ENCODE measurements around the gene UBE2G1.

The UBE2G1 gene

DNA sequence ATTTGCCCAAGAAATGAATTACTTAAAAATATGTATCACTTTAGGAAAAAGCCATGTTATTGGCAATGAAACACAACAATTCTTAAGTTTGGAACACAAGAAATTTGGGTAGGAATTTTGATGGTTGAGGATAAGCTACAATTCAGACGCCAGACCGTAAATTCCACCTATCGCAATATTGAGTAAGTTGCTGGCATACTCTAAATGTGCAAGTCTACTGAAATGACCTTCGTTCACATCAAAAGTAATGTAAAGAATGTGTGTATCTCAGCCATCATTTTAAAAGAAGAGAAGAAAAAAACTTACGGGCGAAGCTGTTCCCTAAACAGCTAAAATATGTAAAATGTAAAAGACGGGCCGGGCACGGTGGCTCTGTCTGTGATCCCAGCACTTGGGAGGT is 33.4 kb downstream of the UBE2G1 start:
- DNase-seq, result no peak

DNA sequence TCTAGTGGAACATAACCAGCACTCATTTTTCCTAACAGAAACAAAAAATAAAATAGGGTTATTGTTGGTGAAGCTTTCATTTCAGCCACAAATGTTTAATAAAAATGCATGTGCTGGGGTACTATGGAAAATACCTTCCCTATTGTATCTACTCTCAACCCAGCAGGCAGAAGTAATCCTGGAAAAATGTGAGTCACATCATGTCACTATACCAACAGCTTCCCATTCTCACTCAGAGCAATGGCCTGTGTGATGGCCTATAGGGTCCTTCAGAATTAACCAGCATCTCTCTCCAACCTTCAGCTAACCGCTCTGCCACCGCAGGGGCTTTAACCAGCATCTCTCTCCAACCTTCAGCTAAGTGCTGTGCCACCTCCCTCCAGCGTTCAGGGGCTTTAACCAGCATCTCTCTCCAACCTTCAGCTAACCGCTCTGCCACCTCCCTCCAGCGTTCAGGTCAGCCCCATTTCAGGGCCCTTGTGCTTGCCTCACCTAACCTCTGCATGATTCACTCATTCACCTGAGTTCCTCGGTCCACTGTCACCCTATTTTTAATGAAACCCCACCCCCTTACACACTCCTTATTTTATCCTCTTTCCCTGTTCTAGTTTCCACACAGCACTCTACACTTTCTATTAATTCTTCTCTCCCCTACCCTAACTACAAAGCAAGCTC is 34.0 kb downstream of the UBE2G1 start:
- no peak for DNase-seq

DNA sequence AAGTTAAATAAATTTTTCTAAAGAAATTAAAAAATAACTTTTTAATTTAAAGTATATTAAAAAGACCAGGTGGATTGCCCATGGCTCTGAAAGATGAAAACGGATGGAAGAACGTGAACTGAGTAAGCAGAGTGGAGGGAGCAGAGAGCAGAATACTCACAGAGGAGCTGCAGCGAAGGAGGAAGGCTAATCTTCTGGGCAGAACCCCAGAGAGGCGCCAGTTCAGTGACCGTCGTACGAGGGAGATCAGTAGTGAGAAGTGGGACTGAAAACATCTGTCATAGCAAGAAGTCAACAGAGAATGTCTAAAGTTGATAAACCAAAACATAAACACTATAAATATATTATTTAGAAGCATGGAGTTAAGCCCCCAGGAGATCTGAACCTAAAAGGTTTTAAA is 34.9 kb downstream of the UBE2G1 start:
- no peak for DNase-seq

DNA sequence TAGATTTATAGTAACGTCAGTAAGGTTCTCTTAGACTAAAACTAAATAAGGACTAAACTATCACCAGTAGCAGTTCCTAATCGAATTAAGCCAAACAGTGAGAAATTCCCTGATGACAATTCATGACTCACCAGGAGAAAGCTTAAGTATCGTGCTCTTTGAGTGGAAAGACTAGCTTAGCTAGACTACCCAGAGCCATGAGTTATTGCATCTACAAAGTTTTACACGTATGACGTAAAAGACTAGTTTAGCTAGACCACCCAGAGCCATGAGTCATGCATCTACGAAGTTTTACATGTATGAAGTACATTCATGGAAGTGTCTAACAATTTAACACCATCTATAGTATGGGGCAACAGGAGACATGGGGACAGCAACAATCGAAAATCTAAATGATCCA is 36.6 kb downstream of the UBE2G1 start:
- no peak for DNase-seq

DNA sequence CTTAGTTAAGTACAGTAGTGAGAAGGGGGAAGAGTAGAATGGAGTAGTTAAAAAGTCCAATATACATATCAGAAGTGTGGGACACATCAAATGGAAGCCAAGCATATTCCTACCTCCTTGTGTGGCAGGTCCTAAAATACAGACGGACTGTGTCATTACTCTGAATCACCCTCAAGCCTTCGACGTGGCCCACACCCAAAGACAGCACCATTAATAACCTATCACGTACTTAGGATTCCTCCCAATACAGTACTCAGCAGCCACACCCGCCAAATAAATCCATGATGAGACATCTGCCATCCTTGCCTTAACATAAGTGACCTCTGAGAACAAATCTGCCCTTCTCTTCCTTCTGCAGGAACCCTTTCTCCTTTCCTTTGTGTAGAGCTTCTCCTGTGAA is 38.9 kb downstream of the UBE2G1 start:
- DNase-seq, result no peak

DNA sequence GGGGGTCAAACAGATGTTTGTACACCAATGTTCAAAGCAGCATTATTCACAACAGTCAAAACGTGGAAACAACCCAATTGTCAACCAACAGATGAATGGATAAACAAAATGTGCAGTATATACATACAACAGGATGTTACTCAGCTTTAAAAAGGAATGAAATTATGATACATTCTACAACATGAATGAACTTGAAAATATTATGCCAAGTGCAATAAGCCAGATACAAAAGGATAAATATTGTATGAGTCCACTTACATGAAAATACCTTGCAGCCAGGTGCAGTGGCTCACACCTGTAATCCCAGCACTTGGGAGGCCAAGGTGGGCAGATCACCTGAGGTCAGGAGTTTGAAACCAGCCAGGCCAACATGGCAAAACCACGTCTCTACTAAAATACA is 39.9 kb downstream of the UBE2G1 start:
- DNase-seq, result no peak

DNA sequence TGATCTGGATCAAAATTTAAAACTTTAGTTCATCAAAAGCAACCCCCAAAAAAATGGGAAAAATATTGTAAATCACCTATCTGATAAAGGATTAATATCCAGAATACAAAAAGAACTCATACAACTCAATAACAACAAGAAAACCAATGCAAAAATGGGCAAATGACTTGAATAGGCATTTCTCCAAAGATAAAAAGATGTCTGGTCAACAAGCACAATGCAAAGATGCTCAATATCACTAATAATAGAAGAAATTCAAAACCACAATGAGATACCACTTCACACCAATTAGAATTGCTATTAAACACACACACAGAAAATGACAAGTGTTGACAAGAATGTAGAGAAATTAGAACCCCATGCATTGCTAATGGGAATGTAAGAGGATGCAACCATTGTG is 40.4 kb downstream of the UBE2G1 start:
- no peak for DNase-seq

DNA sequence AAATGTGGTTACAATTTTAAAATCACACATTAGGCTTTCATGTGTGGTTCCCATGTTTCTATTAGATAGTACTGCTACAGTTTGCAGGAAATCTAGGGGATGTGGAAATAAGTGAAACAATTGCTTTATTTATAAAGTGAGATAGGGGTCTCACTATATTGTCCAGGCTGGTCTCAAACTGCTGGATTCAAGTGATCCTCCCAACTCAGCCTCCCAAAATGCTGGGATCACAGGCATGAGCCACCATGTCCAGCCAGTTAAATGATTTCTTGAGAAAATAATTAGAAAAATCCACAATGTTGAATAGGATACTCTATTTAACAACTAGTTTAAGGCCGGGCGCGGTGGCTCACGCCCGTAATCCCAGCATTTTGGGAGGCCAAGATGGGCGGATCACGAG is 42.0 kb downstream of the UBE2G1 start:
- no peak for DNase-seq

DNA sequence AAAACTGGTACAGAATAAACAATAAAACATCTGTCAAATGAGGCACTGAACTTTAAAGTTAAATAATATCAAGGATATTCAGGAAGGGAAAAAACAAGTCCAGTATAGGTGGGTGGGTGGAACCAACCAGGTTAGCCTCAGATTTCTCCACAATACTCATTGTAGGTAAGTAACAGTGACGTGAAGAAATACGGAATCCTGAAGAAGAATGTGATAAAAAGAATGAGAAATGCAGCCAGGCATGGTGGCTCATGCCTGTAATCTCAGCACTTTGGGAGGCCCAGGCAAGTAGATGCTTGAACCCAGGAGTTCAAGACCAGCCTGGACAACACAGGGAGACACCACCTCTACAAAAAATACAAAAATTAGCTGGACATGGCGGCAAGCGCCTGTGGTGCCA is 47.3 kb downstream of the UBE2G1 start:
- no peak for DNase-seq

DNA sequence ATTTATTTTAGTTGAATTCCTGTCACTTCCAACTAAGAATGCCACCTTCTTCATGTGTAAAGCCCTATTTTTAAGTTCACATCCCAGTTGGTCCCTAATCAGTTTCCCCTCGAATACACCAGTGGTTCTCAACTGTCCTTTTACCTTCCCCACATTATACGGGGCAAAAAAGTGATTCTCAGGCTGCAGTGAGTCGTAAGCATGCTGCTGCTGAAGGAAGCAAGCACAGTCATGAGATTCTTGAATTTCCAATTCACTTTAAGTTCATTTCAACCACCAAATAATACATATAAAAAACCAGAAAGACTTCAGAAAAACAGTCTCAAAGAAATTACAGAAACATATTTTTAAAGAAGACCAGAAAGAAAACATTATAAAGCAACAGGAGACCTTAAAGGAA is 47.9 kb downstream of the UBE2G1 start:
- no peak for DNase-seq

DNA sequence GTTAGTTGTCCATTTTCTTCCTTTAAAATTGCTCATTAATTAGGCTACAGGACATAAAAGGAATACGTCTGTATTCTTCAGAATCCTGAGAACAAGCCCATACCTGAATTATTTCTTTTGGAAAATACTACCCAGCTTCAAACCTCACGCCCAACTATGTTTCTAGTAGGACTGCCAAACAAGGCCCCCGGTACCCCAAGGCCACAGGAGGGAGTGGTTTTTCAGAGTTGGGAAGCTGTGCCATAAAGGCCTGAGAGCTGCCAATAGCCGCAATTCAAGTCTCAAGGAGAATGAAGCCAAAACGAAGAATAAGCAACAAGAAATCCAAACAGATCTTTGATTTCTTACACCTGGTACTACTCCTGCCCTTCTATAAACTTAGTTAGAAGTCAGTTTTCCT is 48.3 kb downstream of the UBE2G1 start:
- DNase-seq, result no peak

DNA sequence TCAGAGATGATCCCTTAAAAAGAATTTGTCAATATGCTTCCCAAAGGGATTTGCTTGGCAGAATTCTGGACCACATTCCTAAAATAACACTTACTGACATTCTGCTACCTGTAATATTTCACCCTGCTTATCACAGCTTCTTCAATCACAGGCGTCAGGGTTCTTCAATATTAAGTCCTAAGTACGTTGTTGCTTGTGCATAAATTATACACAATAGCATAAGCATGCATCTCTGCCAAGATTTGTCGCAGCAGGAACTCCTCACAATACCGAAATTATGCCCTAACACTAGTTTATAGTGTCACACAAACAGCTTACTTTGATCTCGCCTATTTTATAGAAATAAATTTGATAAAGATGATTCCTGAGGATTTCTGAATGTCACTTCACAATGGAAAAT is 48.9 kb downstream of the UBE2G1 start:
- DNase-seq, result no peak

DNA sequence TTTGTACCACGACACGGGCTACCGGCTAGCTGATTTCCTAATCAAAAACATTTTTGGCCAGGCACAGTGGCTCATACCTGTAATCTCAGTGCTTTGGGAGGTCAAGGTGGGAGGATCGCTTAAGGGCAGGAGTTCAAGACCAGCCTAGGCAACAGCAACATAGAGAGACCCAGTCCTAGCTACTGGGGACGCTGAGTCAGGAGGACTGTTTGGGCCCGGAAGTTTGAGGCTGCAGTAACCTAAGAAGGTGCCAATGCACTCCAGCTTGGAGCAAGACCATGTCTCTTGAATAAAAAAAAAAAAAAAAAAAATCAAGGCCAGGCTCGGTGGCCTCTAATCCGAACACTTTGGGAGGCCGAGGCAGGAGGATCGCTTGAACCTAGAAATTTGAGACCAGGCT is 49.8 kb downstream of the UBE2G1 start:
- DNase-seq, result no peak

DNA sequence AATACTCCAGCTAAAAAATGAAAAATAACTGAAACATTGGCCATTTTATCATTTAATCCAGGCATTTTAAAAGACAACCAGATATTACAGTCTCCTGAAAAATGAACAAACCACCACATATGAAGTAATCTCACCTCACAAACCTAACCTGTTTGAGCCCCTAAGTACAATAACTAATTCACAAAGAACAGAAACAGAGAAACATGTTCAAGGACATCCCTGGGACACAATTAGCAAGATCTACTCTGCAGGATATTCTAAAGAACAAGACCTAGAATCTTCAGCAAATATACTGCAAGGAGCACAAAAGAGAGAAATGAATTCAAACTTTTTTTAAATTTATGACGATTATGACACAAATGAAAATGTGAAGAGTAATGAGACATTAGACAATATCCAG is 51.9 kb downstream of the UBE2G1 start:
- DNase-seq, result no peak

DNA sequence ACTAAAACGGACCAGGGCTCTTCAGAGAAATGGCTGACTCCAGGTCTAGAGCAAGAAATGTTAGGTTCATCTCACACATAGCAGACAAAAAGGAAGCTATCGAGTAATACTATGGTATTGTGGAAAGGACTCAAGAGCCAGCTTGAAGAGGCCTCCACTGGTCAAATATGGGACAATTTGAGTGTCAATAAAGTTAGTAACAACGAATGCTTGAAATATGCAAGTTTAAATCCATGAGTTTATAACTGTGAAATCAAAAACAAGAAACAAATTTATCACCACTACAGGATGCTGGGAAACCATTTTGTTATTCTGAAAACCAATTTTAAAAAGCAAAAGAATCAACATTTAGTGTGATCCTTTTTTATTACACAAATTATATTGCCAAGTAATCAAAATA is 52.3 kb downstream of the UBE2G1 start:
- no peak for DNase-seq

DNA sequence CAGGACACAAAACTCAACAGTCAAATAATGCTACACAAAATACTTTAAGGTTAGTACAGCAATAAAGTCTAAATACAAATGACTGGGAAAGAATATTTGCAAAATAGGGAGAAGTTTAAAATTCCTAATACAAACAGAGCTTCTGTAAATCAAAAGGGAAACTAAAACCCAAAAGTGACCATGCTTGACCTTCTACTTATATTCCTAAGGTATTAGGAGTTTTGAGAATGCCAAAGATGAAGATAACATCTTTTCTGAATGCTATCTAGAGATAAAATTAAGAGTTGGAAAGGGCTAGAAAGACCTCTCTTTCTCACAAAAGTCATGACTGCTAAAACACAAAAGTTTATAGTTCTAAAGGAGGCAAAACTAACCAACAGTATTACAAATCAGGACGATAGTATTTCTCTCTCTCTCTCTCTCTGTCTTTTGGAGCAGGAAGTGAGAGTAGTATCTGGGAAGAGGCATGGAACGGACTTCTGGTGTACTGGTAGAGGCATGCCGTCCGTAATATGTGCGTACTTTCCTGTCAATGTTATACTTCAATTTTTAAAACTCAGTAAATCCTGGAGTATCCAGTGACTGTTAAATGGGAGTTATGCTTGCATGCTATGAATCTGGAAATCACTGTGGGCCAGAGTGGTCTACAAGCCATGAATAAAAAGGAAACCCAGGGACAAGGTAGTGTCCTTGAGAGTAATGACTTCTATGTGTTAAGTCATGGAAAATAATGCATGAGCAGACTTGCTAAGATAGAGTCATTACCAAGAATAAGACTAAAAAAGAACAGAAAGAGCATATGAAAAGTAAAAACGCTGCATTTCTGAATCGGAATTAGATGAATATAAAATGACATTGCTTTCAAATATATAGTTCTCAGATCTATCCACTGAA is 53.0 kb downstream of the UBE2G1 start:
- no peak for DNase-seq

DNA sequence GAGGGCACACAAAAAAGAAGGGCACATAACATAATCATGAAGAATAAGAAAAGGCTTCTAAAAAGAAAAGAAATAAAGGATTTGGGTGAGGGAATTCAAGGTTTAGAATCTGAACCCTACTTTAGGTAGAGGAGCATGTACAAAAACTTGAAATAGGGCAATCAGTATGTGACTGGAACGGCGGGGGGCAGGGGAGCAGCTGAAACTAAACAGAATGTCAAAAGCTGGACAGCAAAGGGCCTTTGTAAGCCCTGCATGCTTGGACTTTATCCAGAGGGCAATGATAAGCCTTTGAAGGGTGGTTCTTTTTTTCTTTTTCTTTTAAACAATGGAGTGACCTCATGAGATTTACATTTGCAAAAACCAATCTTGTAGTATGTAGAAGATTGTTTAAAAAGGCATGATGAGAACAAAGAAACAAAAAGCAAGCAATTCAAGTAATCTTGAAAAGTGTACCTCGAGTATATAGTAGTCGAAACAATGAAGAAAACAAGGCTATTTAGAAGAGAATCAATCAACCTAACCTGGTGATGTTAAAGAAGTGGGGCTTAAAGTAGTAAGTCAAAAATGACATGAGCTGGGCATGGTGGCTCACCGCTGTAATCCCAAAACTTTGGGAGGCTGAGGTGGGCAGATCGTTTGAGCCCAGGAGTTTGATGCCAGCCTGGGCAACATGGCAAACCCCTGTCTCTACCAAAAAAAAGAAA is 56.0 kb downstream of the UBE2G1 start:
- no peak for DNase-seq

DNA sequence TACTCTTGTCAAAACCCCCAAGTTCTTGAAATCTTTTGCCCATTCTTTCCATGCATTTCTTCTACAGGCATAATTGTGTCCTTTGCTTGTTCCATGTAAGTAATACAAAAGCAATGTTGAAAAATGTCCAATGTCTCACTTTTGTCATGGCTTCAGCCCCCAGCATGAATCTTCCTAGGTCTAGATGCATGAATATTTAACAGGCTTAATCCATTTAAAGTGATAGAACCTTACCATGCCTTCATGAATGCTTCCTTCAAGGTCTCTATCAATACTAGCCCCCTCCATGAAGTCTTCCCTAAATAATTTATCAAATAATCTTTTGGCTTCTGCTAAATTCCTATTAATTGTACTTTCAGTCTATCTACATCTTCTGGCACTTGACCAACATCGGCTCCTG is 56.6 kb downstream of the UBE2G1 start:
- no peak for DNase-seq

DNA sequence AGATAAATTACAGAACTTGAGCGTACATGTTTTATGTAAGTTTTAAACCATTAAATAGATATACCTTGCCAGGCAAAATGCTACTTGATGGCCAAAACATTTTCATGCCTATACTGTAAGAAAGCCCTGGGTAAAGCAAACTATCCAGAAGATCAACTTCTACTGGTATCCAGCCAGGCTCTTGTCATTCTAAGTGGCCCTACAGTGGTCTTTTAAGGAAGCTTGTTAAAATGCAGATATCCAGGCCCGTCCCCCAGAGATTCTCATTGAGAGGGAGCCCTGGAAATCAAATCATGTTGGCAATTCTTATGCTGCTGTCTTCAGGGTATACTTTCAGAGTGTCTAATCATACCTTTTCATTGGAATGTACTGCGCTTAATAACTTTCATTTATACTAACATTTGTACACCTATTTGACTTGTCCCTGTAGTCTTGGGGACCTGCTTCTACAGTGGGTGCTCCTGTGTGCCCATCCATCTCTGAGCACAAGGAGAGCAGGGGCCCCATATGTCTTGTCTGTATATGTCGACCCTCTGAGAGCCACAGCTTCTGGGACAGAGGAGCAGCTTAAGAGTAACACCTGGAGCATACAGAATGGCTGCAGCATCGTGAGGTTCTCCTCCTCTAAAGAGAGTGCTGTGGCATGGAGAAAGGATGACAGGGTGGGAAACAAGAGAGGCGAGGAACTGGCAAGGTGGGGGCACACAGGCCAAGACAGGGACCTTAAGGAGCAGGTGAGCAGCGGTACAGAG is 59.1 kb downstream of the UBE2G1 start:
- DNase-seq, result no peak

DNA sequence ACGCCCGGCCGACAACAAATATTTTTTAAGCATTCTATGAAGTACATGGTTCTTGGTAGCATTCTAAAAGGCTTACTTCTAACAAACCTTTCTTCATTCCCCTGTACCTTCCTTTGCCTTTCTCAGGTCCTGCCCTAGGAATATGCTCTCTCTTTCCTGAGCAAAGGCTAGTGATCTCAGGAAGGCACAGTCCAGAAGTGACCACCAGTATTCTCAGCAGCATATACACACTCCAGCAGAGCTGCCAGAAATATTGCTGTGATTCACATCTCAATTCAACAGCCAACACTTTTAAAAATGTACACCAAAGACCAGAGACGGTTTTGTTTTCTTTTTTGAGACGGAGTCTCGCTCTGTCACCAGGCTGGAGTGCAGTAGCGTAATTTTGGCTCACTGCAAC is 61.3 kb downstream of the UBE2G1 start:
- no peak for DNase-seq

DNA sequence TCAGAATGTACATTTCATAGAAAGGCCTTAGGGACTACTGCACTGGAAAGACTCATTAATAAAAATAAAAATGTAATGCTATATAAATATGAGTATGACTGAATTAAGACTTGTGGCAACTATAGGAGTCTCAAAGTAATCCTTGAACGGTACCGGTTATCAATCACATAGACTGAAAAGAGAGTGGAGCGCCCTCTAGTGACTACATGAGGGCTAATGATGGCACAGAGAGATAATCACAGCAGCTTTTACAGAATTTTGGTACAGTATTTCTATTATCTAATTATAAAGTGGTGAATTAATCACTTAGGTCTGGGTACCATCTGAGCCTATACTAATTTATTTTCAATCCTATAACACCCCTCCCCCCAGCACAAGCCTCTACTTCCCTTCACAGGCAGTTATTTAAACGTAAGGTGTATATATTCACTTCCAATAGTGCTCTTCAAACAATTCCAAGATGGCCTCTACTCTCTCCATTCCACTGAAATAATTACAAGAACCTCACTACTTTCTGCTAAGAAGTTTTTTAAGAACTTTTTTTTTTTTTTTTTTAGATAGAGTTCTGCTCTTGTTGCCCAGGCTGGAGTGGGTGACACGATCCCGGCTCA is 62.0 kb downstream of the UBE2G1 start:
- peak; percentile 74 for DNase-seq

DNA sequence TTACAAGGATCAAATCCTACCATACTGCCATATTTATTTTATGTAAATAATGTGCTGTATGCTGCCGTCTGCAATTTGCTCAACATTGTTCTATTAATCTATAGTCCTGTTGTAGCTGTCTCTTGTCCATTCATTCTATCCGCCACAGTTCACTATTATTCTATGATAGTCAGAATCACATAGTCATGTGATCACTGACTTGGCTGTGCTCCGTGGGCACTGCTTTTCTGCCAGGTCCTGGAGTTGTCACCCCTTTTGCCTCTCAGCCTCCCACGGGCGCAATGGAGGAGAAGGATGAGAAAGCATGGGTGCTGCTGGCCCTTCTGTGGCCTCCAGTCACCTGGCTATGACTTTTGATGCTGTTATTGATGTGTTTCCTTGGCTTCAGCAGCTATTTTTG is 65.4 kb downstream of the UBE2G1 start:
- no peak for DNase-seq

DNA sequence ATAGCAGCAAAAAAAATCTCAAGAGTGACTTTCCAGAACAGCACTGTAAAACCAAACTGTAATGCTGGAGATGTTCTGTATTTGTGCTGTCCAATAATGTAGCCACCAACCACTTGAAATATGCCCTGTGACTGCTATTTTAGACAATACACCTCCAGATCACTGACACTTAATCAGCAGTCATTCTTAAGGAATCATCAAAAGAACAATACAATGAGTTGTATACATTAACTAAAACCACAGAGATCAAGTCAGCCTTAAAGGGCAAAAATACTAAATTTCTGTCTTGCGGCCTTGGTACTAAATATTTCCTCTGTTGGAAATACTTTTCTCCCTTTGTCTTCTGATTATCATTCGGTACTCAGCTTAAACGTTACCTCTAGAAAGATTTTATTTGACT is 69.1 kb downstream of the UBE2G1 start:
- DNase-seq, result no peak
